CD4-positive, alpha-beta T cell treated with Interleukin-15 for 1 hour (primary cell): ENCODE results near the gene MTMR12.

Experiments used
- DNase-seq: peaks from one replicate; pipeline ENCODE4 v3.0.0-alpha.2; 2020

The MTMR12 gene, protein sequence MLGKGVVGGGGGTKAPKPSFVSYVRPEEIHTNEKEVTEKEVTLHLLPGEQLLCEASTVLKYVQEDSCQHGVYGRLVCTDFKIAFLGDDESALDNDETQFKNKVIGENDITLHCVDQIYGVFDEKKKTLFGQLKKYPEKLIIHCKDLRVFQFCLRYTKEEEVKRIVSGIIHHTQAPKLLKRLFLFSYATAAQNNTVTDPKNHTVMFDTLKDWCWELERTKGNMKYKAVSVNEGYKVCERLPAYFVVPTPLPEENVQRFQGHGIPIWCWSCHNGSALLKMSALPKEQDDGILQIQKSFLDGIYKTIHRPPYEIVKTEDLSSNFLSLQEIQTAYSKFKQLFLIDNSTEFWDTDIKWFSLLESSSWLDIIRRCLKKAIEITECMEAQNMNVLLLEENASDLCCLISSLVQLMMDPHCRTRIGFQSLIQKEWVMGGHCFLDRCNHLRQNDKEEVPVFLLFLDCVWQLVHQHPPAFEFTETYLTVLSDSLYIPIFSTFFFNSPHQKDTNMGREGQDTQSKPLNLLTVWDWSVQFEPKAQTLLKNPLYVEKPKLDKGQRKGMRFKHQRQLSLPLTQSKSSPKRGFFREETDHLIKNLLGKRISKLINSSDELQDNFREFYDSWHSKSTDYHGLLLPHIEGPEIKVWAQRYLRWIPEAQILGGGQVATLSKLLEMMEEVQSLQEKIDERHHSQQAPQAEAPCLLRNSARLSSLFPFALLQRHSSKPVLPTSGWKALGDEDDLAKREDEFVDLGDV

DNA sequence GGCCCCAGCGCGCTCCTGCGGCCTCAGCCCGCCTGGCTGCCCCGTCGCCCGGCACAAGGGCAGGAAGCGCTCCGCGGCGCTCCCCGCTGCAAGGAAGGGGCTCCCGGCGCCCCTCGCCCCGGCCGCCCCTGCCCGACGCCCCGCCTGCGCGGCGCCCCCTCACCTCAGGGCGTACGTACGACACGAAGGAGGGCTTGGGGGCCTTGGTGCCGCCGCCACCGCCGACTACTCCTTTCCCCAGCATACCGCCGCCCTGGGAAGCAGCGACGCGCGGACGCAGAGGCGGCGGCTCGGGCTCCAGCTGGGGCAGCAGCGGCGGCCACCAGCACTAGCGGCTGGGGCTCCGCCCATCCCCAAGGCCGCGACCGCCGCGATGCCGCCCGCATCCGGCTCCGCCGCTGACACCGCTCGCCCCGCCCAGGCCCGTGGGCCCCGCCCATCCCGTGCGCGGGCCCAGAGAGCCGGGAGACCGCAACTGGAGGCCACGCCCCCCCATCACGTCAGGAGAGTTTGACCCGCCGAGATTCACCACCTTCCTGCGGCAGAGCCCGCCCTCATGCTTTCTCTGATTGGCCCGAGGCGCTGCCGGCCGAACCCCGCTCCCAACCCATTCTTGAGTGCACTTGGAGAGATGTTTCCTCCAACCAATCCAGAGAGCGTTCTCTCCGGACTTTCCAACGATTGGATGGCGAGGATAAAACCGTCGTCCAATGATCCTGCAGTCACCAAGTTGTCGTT is at the start of gene MTMR12:
TSS of gene MTMR12 (minus strand) at position 345 of the 738 bp plus-strand sequence. CDS start at position 244, 101 bp downstream.
- DNase-seq = peak; percentile 100

DNA sequence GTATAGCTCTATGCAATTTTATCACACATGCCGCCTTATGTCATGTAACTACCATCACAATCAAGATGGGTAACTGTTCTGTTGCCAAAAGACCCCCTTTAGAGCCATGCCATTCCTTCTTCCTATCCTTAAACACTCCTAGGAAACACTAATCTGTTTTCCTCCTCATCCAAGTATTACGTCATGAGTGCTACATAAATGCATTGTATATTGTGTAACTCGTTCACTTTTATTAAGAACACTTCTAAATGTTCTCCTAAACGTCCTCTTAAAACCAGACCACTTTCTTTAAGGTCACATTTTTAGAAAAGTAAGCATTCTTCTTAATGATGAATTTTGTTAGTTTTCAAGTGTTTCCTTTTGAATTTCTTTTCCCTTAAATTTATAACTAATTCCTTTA is 49.8 kb upstream of the MTMR12 start:
- no peak for DNase-seq

DNA sequence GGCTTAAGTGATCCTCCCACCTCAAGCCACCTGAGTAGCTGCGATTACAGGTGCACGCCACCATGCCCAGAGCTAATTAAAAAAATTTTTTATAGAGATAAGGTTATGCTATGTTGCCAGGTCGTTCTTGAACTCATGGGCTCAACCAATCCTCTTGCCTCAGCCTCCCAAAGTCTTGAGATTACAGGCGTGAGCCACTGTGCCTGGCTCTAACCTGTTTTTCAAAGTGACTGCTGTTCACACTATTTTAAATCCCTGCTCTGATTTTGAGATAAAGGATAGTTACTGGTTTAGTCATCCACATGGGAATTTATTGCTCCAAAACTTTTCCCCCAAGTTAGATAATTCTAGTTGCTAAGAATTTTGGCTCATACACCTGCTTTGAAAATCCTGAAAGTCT is 48.2 kb upstream of the MTMR12 start:
- DNase-seq = no peak

DNA sequence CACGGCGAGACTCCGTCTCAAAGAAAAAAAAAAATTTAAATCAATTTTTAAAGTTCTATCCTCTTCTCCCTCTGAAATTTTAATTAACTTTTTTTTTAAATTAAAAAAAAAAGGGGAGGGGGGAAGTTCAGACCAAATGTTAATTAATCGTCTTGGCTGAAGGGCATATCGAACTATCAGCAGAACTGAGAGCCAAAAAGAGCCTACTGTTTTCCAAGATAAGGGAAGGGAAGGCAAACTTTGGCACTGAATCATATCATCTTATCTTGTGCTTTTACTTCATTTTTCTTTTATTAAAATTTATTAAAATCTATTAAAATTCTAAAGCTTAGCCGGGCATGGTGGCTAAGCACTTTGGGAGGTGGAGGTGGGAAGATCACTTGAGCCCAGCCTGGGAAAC is 45.9 kb upstream of the MTMR12 start:
- DNase-seq = no peak

DNA sequence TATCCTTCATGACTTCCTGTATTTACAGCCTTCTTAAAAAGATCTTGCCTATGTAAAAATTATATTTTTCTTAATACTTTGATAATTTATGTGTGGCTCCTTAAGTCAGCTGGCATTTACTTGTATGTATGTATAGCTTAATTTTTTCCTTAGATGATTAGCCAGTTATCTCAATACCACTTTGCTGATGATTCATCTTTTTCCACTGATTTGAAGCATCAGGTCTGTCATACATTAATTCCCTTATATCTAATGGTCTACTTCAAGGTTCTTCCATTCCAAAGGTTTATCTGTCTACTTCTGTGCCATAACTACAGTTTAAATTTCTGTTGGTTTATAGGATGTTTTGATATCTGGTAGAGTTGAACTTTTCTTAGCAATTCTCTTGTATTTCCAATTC is 44.9 kb upstream of the MTMR12 start:
- DNase-seq = no peak

DNA sequence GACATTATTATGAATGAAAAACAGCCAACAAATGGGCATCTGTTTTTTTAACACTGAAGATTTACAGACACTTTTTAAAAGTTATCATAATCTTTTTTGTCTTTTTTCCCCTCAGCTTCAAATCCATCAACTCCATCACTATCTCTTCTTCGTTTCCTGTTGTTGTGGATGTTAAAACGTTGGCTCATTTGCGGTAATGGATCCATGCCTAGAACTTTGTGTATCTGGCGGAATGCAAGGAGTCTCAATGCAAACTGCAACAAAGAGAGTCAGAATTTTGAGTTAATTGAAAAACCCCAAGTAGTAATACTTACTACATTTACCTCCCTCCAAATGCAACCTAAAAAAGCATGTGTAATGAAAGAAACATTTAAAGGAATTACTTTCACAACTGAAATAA is 42.9 kb upstream of the MTMR12 start:
- DNase-seq = no peak

DNA sequence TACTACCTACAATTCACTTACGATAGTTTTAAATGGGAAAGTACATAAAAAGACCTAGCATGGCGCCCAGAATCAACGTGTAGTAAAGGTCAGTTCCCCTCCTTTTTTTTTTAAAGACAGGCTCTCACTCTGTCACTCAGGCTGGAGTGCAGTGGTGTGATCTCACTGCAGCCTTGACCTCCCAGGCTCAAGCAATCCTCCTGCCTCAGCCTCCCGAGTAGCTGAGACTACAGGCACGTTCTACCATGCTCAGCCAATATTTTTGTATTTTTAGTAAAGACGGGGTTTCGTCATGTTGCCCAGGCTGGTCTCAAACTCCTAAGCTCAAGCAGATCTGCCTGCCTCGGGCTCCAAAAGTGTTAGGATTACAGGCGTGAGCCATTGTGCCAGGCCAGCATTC is 40.7 kb upstream of the MTMR12 start:
- no peak for DNase-seq

DNA sequence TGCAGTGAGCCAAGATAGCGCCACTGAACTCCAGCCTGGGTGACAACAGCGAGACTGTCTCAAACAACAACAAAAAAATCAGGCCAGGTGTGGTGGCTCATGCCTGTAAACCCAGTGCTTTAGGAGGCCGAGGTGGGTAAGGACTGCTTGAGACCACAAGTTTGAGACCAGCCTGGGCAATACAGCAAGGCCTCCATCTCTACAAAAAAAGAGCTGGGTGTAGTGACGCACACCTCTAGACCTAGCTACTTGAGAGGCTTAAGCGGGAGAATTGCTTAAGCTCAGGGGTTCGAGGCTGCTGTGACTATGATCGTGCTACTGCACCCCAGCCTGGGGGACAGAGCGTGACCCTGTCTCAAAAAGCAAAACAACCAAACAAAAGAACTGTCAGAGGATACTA is 39.9 kb upstream of the MTMR12 start:
- no peak for DNase-seq

DNA sequence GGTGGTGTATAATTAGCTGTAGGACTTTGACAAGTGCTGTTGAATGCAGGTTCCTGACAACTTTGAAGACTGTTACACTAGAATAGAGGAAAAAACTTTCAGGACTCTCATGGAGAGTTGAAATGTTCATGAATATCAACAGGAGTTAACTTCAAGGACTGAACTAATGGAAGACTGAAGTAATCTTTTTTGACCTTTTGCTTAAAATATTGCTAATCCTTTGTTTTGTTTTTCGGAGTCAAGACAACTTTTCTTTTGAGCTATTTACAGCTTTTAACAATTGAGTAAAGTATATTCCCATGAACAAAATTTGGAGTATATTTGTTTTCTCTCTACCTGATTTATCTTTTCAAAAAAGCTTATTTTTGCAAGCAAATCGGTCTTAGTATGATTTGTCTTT is 34.1 kb upstream of the MTMR12 start:
- no peak for DNase-seq

DNA sequence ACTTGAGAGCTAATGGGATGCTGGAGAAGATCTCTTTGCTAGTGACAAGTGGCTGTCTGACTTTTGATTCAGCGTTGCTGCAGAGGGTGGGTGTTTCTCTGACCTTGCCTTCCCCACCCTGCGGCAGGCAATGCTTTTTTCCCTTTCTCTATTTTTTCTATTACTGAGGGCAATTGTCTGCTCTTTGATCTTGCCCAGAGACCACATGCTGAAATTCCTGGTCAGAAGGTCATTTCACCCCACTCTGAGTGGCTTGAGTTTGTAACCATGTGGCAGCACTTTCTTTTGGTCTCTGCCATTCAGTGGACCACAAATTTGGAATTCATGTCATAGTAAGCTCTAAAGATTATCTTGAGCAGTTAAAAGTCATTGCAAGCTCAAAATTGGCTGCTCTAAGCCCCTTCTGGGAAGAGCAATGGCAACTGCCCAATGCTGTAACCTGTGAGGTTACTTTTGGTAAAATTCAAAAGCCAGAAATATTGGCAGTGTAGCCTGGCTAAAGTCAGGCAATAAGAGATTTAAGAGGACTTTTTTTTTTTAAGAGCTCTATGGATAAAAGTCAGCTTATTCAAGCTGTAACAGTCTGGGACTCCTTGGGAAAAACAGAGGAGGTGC is 30.4 kb upstream of the MTMR12 start:
- DNase-seq = no peak

DNA sequence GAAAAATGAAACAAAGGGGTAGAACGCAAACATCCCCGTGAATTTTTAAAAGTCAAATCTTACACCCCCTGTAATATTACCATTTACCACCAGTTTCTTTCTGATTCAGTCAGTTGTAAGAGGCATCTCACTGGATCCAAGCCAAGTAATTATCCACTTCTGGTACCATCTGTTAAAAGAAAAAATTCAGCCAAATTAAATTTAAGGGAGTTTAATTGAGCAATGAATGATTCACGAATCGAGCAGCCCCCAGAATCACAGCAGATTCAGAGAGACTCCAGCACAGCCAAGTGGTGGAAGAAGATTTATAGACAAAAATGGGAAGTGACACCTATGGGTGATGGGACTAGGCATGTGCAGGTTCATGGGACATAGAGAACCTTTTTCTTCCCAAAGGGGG is 29.9 kb upstream of the MTMR12 start:
- DNase-seq = no peak

DNA sequence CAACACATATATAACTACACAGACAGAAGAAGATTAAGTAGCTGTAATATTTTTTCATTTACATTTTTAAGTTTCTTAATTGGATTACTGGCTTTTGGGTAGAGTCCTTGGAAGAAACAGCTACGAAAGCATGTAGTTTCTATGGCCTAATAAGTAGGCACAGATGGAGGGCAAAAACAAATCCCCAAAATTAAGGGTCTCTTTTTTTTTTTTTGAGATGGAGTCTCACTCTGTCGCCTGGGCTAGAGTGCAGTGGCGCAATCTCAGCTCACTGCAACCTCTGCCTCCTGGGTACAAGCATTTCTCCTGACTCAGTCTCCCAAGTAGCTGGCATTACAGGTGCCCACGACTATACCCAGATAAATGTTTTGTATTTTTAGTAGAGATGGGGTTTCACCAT is 27.1 kb upstream of the MTMR12 start:
- DNase-seq = no peak

DNA sequence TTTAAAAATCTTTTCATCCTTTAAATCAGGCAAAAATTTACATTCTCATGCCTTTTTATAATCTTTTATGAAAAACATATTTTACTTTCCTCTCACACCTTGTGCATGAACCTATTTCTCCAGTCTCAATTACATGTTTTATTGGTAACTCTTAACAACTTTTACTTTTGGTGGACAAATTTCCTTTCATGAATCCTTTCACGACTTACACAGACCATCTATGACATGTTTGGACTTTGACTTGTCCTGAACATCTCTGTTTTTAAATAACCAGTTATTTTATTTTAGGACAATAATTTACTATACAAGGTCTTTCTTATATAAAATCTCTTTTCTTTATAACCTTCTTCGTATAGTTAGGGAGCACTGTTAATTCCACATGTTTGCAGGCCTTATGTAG is 26.5 kb upstream of the MTMR12 start:
- DNase-seq = no peak

DNA sequence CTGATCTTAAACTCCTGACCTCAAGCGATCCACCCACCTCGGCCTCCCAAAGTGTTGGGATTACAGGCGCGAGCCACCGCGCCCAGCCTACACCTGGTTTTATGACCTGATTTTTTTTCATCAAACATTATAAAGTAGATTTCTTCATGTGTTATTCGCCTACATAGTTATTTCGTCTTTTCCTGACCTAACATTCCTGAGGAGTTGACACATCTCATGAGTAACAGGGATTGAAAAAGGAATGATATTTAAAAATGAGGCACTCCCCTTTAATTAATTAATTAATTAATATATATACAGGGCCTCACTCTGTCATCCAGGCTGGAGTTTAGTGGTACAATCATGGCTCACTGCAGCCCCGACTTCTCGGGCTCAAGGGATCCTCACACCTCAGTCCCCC is 20.2 kb upstream of the MTMR12 start:
- DNase-seq = no peak

DNA sequence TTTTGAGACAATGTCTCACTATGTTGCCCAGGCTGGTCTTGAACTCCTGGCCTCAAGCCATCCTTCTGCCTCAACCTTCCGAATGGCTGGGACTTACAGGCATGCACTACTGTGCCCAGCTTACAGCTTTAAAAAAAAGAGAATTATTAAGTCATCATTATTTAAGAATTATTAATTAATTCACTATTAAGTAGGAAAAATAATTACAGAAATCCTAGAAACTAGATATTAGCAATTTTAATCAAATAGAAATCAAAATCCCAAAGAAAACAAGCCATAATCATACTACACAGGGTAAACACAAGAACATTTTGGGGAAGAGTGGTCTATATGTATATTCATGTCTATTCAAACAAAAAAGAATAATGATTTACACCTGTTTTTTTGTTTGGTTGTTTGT is 19.6 kb upstream of the MTMR12 start:
- DNase-seq = no peak

DNA sequence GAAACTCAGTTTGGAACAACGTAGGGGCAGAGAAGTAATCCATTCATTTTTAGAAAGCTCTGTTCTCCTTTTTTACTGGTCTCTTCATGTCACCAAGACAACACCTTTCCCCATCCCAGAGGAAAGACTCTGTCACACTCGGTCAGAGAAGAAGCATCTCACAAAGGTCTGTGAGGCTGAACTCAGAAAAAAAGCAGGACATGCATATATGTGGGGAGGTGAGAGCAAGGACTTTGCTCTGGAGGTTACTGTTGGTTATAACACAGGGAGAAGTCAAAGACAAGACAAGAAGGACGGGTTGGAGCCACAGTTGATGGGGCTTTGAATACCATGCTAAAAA is 19.2 kb upstream of the MTMR12 start:
- no peak for DNase-seq

DNA sequence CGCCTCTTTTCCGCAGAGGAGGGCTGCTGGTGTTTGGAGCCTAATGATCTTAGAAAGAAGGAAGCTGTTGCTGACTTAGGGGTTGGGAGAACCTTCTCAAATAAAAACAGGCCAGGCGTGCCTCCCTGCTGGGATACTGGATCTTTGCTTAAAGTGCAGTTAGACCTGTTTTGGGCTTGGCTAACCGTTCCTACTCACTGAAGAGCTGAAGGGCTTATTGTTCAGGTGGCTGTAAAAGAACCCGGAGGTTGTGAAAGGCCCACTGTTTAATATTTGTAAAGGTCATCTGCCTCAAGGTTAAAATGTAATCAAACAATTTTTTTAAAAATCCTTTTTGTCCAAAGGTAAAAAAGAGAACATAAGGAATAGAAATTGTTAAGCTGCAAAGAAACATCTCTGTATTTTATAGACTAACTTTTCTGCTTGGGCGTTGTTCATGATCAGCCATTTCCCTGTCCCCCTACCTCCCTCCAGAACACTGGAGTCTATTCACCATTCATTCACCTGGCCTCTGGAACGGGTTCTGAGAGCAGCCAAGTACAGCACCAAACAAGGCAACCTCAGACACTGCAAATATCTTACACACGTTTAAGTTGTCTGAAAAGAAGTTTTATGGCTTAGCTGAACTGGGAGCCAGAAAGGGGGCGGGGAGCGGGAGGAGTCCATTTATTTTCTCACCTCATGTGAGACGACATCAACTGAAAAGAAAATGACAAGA is 18.6 kb upstream of the MTMR12 start:
- no peak for DNase-seq

DNA sequence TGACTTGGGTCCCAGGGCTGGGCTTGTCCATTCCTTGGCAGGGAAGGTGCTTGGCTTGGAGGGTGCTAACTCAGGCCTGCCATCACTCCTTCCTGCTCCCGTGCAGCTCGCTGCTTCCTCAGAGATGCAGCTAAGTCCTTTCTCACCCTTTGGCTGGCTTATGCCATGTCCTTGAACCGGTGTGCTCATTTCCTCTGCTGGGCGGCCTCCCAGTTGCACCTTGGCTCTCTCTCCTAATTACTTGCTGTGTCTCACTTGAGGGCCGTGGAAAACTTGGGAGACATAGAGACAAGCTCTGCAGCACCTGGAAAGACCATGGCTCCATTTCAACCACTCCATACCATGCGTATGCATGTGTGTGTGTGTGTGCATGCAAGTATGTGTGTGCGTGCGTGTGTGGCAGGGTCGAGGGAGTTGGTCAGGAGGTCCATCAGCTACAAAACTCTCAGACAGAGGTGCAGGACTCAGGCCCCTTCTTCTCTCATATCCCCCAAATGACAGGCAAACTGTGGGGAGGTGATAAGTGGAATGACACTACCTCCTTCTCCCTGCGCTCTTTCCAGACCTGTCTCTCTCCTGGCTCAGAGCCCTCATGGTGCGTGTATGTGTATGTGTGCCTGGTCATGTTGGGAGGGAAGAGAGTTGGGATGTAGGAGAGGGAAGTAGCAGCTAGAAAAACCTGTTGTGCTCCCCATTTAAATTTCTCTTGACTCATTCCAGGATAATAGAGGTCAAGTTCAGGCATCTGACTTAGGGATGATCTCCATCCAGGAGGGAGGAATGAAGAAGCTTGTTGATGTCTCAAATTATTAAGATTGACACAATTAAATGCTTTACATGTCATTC is 17.6 kb upstream of the MTMR12 start:
- DNase-seq = no peak

DNA sequence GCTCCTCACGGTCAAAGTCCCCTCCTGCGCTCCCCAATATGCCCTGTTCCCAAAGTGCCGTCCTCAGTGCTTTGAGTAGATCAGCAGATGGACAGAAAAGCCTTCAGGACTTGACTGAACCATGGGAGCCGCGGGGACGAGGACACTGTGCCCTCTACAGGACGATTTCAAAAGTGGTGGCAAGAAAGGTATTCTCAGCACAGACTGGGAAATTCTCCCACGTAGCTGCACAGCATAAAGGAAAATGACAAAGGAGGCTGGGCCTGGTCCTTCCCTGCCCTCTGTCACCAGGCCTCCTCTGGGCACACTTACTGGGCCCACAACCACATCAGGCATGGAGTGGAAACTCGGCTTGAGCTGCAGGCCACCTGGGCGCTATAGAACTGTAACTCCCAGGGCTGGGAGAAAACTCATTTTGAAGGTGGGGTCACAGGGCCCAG is 16.7 kb upstream of the MTMR12 start:
- peak; percentile 56 for DNase-seq

DNA sequence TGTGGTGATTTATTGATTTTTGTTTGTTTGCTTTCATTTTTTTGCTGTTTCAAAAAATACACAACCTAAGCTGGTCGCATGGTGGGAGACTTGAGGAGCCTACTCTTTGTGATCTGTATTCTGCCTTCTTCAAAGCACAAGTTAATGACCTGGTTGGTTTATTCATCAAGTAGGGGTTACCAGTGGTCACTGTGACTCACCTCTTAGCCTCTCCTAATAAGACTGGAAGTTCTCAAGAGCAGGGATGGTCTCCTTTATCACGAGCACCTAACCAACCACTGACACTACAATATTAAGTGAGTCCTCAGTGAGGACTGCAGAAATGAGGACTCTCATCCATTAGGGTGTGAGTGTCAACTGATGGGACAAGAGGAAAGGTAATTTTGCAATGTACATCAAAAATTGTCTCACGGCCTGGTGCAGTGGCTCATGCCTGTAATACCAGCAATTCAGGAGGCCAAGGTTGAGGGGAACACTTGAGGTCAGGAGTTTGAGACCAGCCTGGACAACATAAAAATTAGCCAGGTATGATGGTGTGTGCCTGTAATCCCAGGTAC is 13.6 kb upstream of the MTMR12 start:
- no peak for DNase-seq

DNA sequence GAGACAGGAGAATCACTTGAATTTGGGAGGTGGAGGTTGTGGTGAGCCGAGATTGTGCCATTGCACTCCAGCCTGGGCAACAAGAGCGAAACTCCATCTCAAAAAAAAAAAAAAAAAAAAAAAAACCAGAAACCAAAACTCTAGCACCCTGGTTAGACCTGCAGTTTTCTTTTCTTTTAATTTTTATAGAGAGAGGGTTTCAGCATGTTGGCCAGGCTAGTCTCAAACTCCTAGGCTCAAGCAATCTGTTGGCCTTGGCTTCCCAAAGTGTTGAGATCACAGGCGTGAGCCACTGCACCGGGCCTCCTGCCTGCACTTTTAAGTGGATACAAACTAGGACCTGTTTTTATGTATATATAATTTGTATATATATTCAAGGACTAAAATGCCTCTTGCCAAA is 12.9 kb upstream of the MTMR12 start:
- DNase-seq = no peak
